Middle frontal gyrus (tissue), 1 donor: Measurements from ENCODE around the gene VCAN.

Experiments used
- DNase-seq: peaks from one replicate; pipeline ENCODE4 v3.0.0-alpha.2; 2015; ENCODE audit warnings: low spot score; ENCODE audit errors: extremely low spot score

VCAN gene

GRCh38 chr5:83562791-83563557 is 91.4 kb downstream of the VCAN start:
- no peak for DNase-seq

- no peak for DNase-seq
Measured at GRCh38 chr5:83563631-83564030, 92.1 kb downstream of the VCAN start.

- peak; percentile 56 for DNase-seq
Measured at GRCh38 chr5:83564069-83564749, 92.7 kb downstream of the VCAN start.

GRCh38 chr5:83567741-83568140 is 96.2 kb downstream of the VCAN start:
- no peak for DNase-seq

- DNase-seq: no peak
Measured at GRCh38 chr5:83568186-83568585, 96.6 kb downstream of the VCAN start.

GRCh38 chr5:83570916-83571315 is 99.4 kb downstream of the VCAN start:
- no peak for DNase-seq

- DNase-seq: no peak
Measured at GRCh38 chr5:83572271-83572670, 100.7 kb downstream of the VCAN start.

- DNase-seq: no peak
Measured at GRCh38 chr5:83576341-83576740, 104.8 kb downstream of the VCAN start.

- no peak for DNase-seq
Measured at GRCh38 chr5:83577036-83577636, 105.6 kb downstream of the VCAN start.

- DNase-seq: no peak
Measured at GRCh38 chr5:83583859-83584258, 112.3 kb downstream of the VCAN start.

- DNase-seq: no peak
Measured at GRCh38 chr5:83586874-83587776, 115.6 kb downstream of the VCAN start.

- no peak for DNase-seq
Measured at GRCh38 chr5:83589786-83590185, 118.2 kb downstream of the VCAN start.

GRCh38 chr5:83590966-83591365 is 119.4 kb downstream of the VCAN start:
- no peak for DNase-seq

GRCh38 chr5:83595217-83595616 is 123.7 kb downstream of the VCAN start:
- DNase-seq: no peak

- peak; percentile 6 for DNase-seq
Measured at GRCh38 chr5:83608122-83608521, 136.6 kb downstream of the VCAN start.

GRCh38 chr5:83614841-83615240 is 143.3 kb downstream of the VCAN start:
- DNase-seq: no peak

GRCh38 chr5:83628360-83628759 is 156.8 kb downstream of the VCAN start:
- no peak for DNase-seq
